Nephron progenitor cell (in vitro differentiated cells): ENCODE data around the gene DMD.

Source experiments
- DNase-seq: peaks from one replicate; pipeline ENCODE4 v3.0.0; 2021
- H3K27ac Mint-ChIP-seq: 2 replicates; pipeline ENCODE4 v1.8.0; 2021; ENCODE audit warnings: mild to moderate bottlenecking, moderate library complexity, mixed read lengths
- H3K27me3 Mint-ChIP-seq: 2 replicates; pipeline ENCODE4 v1.8.0; 2021; ENCODE audit warnings: mild to moderate bottlenecking, low read depth, mixed read lengths; ENCODE audit not compliant: poor library complexity
- H3K36me3 Mint-ChIP-seq: 2 replicates; pipeline ENCODE4 v1.8.0; 2021; ENCODE audit warnings: low read depth, mixed read lengths
- H3K4me1 Mint-ChIP-seq: 2 replicates; pipeline ENCODE4 v1.8.0; 2021; ENCODE audit warnings: mixed read lengths
- H3K4me3 Mint-ChIP-seq: 2 replicates; pipeline ENCODE4 v1.8.0; 2021; ENCODE audit warnings: mild to moderate bottlenecking, moderate library complexity, mixed read lengths
- H3K9me3 Mint-ChIP-seq: 2 replicates; pipeline ENCODE4 v1.8.0; 2021; ENCODE audit warnings: mild to moderate bottlenecking, moderate library complexity, mixed read lengths
- TF ChIP-seq, protein P1 (sequence below): fragments of 200-600 bp; sonication (generic); IDR thresholded peaks from 2 replicates; pipeline ENCODE4 v1.5.0; 2021; ENCODE audit warnings: antibody characterized with exemption

Gene DMD

GRCh38 chrX:31609130-31609529 lies 1602.2 kb downstream of the DMD start:
- Mint-ChIP-seq H3K27me3 (no peaks in the 10 kb centered on the region), H3K9me3 (peaks cover 6% of the 10 kb centered on the region), H3K4me1 (no peaks in the 10 kb centered on the region), H3K36me3 (no peaks in the 10 kb centered on the region), H3K4me3 (no peak overlapping the region), H3K27ac (no peak overlapping the region)
- no peak for DNase-seq
- TF ChIP-seq, protein P1, sequence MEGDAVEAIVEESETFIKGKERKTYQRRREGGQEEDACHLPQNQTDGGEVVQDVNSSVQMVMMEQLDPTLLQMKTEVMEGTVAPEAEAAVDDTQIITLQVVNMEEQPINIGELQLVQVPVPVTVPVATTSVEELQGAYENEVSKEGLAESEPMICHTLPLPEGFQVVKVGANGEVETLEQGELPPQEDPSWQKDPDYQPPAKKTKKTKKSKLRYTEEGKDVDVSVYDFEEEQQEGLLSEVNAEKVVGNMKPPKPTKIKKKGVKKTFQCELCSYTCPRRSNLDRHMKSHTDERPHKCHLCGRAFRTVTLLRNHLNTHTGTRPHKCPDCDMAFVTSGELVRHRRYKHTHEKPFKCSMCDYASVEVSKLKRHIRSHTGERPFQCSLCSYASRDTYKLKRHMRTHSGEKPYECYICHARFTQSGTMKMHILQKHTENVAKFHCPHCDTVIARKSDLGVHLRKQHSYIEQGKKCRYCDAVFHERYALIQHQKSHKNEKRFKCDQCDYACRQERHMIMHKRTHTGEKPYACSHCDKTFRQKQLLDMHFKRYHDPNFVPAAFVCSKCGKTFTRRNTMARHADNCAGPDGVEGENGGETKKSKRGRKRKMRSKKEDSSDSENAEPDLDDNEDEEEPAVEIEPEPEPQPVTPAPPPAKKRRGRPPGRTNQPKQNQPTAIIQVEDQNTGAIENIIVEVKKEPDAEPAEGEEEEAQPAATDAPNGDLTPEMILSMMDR, result no peak

- no peaks in the 10 kb centered on the region for H3K4me1 Mint-ChIP-seq
- H3K27ac Mint-ChIP-seq, result no peak overlapping the region
- H3K27me3 Mint-ChIP-seq, result no peaks in the 10 kb centered on the region
- TF ChIP-seq, protein P1, result no peak
- H3K36me3 Mint-ChIP-seq, result no peaks in the 10 kb centered on the region
- DNase-seq, result no peak
- H3K9me3 Mint-ChIP-seq, result peaks cover 11% of the 10 kb centered on the region
- no peak overlapping the region for H3K4me3 Mint-ChIP-seq
Measured at GRCh38 chrX:31608638-31609037, 1602.7 kb downstream of the DMD start.

DNA sequence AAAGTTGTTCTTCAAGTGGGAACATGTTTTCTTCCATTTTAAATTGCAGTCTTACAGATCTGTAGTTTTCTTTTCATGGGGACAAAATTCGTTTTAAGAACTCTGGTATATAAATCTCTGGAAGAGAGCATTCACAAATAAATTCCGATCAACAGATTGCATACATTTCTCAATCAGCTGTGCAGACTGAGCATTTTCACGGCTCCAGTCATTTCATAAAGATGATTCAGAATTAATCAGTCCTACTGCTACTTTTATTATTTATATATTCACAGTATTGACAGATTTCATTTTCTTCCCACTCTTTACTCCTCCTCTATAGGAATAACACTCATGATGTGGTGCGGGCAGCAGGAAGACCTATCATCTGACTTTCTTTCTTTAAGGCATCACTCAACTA lies 1604.6 kb downstream of the DMD start:
- Mint-ChIP-seq H3K27me3 (no peaks in the 10 kb centered on the region), H3K36me3 (no peaks in the 10 kb centered on the region), H3K4me3 (no peak overlapping the region), H3K4me1 (no peaks in the 10 kb centered on the region), H3K9me3 (peaks cover 15% of the 10 kb centered on the region), H3K27ac (no peak overlapping the region)
- DNase-seq, result no peak
- TF ChIP-seq, protein P1, result no peak

GRCh38 chrX:31604629-31605221 lies 1606.6 kb downstream of the DMD start:
- Mint-ChIP-seq H3K27me3 (no peaks in the 10 kb centered on the region), H3K9me3 (peaks cover 15% of the 10 kb centered on the region)

DNA sequence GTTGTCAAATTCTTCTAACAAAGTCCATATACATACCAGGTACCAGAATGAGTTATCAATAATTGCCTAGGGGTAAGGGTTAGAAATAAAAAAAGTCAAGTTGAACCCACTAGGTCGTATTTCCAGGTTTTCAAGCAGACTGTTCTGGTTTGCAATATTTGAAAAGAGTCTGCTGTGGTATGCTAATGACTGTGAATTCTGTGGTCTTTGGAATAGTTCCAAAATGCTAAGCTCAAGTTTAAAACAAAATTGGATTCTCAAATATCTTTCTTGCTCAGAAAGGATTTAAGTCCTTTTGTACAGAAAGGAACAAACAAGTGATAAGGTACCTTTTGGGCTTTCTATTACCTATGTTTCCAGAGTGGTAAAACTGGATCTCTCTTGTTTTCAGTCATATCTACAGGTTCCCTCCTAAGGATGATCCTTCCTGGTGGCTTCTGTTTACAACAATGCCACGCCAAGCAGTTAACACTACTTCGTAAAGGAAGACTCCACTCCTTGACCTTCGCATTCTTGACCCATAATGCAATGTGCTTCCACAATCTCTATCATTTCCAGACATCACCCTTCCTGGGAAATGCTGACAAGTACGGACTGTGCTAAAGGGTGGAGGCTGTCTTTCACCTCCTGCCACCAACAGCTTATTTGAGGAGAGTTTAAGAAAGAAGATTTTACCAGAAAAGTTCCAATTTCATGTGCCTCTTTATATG lies 1607.8 kb downstream of the DMD start:
- Mint-ChIP-seq H3K27me3 (no peaks in the 10 kb centered on the region), H3K4me1 (no peaks in the 10 kb centered on the region)

More at GRCh38 chrX:31604629-31605221, 1606.6 kb downstream of the DMD start:
- TF ChIP-seq, protein P1, result no peak
- no peak overlapping the region for H3K4me3 Mint-ChIP-seq
- no peak for DNase-seq
- no peak overlapping the region for H3K27ac Mint-ChIP-seq
- no peaks in the 10 kb centered on the region for H3K4me1 Mint-ChIP-seq
- no peaks in the 10 kb centered on the region for H3K36me3 Mint-ChIP-seq

More for the DNA sequence above, 1607.8 kb downstream of the DMD start:
- Mint-ChIP-seq H3K9me3 (peaks cover 15% of the 10 kb centered on the region), H3K4me3 (no peak overlapping the region), H3K27ac (no peak overlapping the region), H3K36me3 (no peaks in the 10 kb centered on the region)
- no peak for DNase-seq
- TF ChIP-seq, protein P1, result no peak
